Adipose tissue (tissue), 3 donors: Measurements from ENCODE around the gene WNK1. TPM values are rescaled to one million over a fixed set of nuclear protein-coding genes. Genes with fewer than 3 reads are reported as not detected.
A peak's percentile ranks its signal among the peaks of the same experiment; 100 is the strongest.
"Not testable (repeated sequence)": the region's sequence is repeated elsewhere in the genome, so short reads cannot be mapped to it uniquely, and the experiment has no call there.

Source experiments
- H3K27ac ChIP-seq: one replicate; pipeline ENCODE4 v1.5.1; 2013; ENCODE audit warnings: low read depth, low read length
- WGBS, 3 donors: extraction: QIAGEN DNeasy Blood & Tissue Kit; methylation state at CpG; one replicate each; pipeline ENCODE4 v1.1.7; 2013; 5-methylcytosine and 5-hydroxymethylcytosine counted together
- polyA plus RNA-seq, 3 donors: library from polyadenylated mRNA; stranded (reverse); fragments of 200-250 nt; gene quantifications; one replicate each; pipeline ENCODE4 v1.2.3, GENCODE V29; 2013
- donor health status: healthy with polysubstance abuse.
- donor health status: Bipolar disorder and iron deficiency.
- donor health status: healthy.

WNK1 gene
- 10 to 100 TPM; 15.9 to 73.8 (median 67.0) TPM for polyA plus RNA-seq

- H3K27ac ChIP-seq: peak within 1 kb of the TSS; percentile 51
- 0 to 1% (median 0%) methylated on average over 40 to 41 of the region's 41 CpGs for WGBS, 3 donors
Observed at GRCh38 chr12:751999-752694, at the start of gene WNK1. Gene WNK1 (plus strand): TSS chr12:752579. CDS start chr12:753566, 987 bp downstream.

- no peak overlapping the region for H3K27ac ChIP-seq
- WGBS, 3 donors: 70 to 82% (median 71%) methylated on average over 5 of the region's 5 CpGs
Observed at GRCh38 chr12:704516-705242, 47.7 kb upstream of the WNK1 start.

- 71 to 75% (median 73%) methylated on average over 2 to 3 of the region's 3 CpGs for WGBS, 3 donors
Observed at GRCh38 chr12:708084-708483, 44.3 kb upstream of the WNK1 start.

GRCh38 chr12:709455-710020 is 42.8 kb upstream of the WNK1 start:
- H3K27ac ChIP-seq: no peak overlapping the region
- 78 to 91% (median 85%) methylated on average over 7 of the region's 7 CpGs for WGBS, 3 donors

More at GRCh38 chr12:708084-708483, 44.3 kb upstream of the WNK1 start:
- H3K27ac ChIP-seq: not testable (repeated sequence)

- 67 to 78% (median 72%) methylated on average over 8 of the region's 8 CpGs for WGBS, 3 donors
- H3K27ac ChIP-seq: no peak overlapping the region
Observed at GRCh38 chr12:712172-712863, 40.1 kb upstream of the WNK1 start.

- 82 to 90% (median 83%) methylated on average over 9 of the region's 9 CpGs for WGBS, 3 donors
- H3K27ac ChIP-seq: no peak overlapping the region
Observed at GRCh38 chr12:713281-713875, 39.0 kb upstream of the WNK1 start.

- H3K27ac ChIP-seq: no peak overlapping the region
- WGBS, 3 donors: 44 to 60% (median 59%) methylated on average over 4 of the region's 4 CpGs
Observed at GRCh38 chr12:716506-716905, 35.9 kb upstream of the WNK1 start.

- WGBS, 3 donors: 77 to 85% (median 79%) methylated on average over 4 of the region's 4 CpGs
- H3K27ac ChIP-seq: no peak overlapping the region
Observed at GRCh38 chr12:718756-719102, 33.6 kb upstream of the WNK1 start.

GRCh38 chr12:720231-720941 is 32.0 kb upstream of the WNK1 start:
- WGBS, 3 donors: 80 to 91% (median 83%) methylated on average over 9 of the region's 9 CpGs
- no peak overlapping the region for H3K27ac ChIP-seq

GRCh38 chr12:724194-724855 is 28.1 kb upstream of the WNK1 start:
- H3K27ac ChIP-seq: no peak overlapping the region
- WGBS, 3 donors: 61 to 73% (median 64%) methylated on average over 6 of the region's 6 CpGs

- H3K27ac ChIP-seq: no peak overlapping the region
- WGBS, 3 donors: 91 to 98% (median 98%) methylated on average over 2 of the region's 2 CpGs
Observed at GRCh38 chr12:725076-725475, 27.3 kb upstream of the WNK1 start.

- H3K27ac ChIP-seq: no peak overlapping the region
- 50 to 57% (median 53%) methylated on average over 5 of the region's 5 CpGs for WGBS, 3 donors
Observed at GRCh38 chr12:726281-727140, 25.9 kb upstream of the WNK1 start.

GRCh38 chr12:727321-727720 is 25.1 kb upstream of the WNK1 start:
- WGBS, 3 donors: 87 to 98% (median 96%) methylated on average over 6 of the region's 6 CpGs
- no peak overlapping the region for H3K27ac ChIP-seq

- WGBS, 3 donors: 30 to 78% (median 32%) methylated on average over 2 of the region's 2 CpGs
- no peak overlapping the region for H3K27ac ChIP-seq
Observed at GRCh38 chr12:728781-729180, 23.6 kb upstream of the WNK1 start.

GRCh38 chr12:729221-729620 is 23.2 kb upstream of the WNK1 start:
- H3K27ac ChIP-seq: no peak overlapping the region

- 85 to 95% (median 94%) methylated on average over 9 of the region's 9 CpGs for WGBS, 3 donors
- H3K27ac ChIP-seq: no peak overlapping the region
Observed at GRCh38 chr12:730550-730949, 21.8 kb upstream of the WNK1 start.
